Peyer's patch (tissue), 4 donors: ENCODE measurements around the gene HMCN1. TPM values are rescaled to one million over a fixed set of nuclear protein-coding genes. Genes with fewer than 3 reads are reported as not detected.

Experiments used
- DNase-seq, 3 donors: peaks; one replicate each; pipeline ENCODE4 v3.0.0-alpha.2; 2017 to 2019
- H3K27ac ChIP-seq, 4 donors: fragments of 200-600 bp; sonication (generic); one replicate each; pipeline ENCODE4 v1.5.1; 2016 to 2019
- H3K27me3 ChIP-seq, 2 donors: fragments of 200-600 bp; sonication (generic); one replicate each; pipeline ENCODE4 v1.5.1; 2019
- H3K36me3 ChIP-seq, 3 donors: fragments of 200-600 bp; sonication (generic); one replicate each; pipeline ENCODE4 v1.5.1; 2016 to 2019
- H3K4me1 ChIP-seq, 4 donors: fragments of 200-600 bp; sonication (generic); one replicate each; pipeline ENCODE4 v1.5.1; 2016 to 2019
- H3K4me3 ChIP-seq, 4 donors: fragments of 200-600 bp; sonication (generic); 1 replicate in 3 of 4; 2 replicates in 1 of 4; pipeline ENCODE4 v1.5.1; 2016 to 2019; ENCODE audit warnings: mild to moderate bottlenecking in 1 of 4
- H3K9me3 ChIP-seq, 4 donors: fragments of 200-600 bp; sonication (generic); one replicate each; pipeline ENCODE4 v1.5.1; 2016 to 2019; ENCODE audit warnings: mild to moderate bottlenecking in 1 of 4
- CTCF ChIP-seq, 6 experiments: fragments of 450-650 bp in 4 of 6; fragments of 200-600 bp in 2 of 6; sonication (generic) in 1 of 6; IDR thresholded peaks; one replicate each; pipeline ENCODE4 v1.5.1; 2017 to 2019; ENCODE audit warnings: antibody characterized with exemption in 6 of 6, mild to moderate bottlenecking in 3 of 6, moderate library complexity in 1 of 6
- POLR2A ChIP-seq, 2 donors: fragments of 450-650 bp; IDR thresholded peaks; one replicate each; pipeline ENCODE4 v1.5.1; 2017; ENCODE audit warnings: antibody characterized with exemption in 2 of 2, mild to moderate bottlenecking in 2 of 2, moderate library complexity in 2 of 2
- total RNA-seq, 4 donors: library from RNA; depleted of rRNA; stranded (reverse); fragments of >200 nt; gene quantifications; one replicate each; pipeline ENCODE4 v1.1.0, GENCODE V29; 2016

Gene HMCN1
- total RNA-seq, 4 donors from 2014 or later, result 1.5 to 18.2 (median 7.1) TPM

DNA sequence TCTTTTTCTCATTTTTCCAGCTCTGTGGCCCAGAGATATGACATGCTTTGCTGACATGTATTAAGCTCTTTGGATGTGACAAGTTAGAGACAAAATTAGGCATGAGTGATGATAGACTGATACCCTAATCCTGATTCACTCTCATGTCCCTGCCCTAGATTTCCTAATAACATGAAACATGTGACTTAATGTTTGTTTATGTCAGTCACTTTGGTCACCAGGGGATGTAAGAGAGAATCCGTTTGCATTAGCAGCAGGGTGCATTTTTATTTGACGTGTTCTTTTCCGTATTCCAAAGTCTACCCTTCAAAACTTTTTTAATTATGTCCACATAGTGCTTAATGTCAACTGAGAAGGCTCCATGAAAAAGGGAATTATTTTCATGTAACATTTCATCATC is 192.4 kb downstream of the HMCN1 start:
- no peak for TF ChIP-seq POLR2A (IDR thresholded peaks at IDR 0.05)
- TF ChIP-seq CTCF (IDR thresholded peaks at IDR 0.05), result no peak
- peak overlapping the region in 1 of 4 donors; percentile 22 for H3K27ac ChIP-seq
- no peaks in the 10 kb centered on the region for H3K9me3 ChIP-seq

GRCh38 chr1:185929776-185930175 is 195.6 kb downstream of the HMCN1 start:
- Histone ChIP-seq H3K9me3 (no peaks in the 10 kb centered on the region), H3K27ac (no peak overlapping the region), H3K4me1 (no peaks in the 10 kb centered on the region)

More for the DNA sequence above, 192.4 kb downstream of the HMCN1 start:
- no peaks in the 10 kb centered on the region for H3K27me3 ChIP-seq
- no peaks in the 10 kb centered on the region for H3K4me1 ChIP-seq
- H3K36me3 ChIP-seq, result no peaks in the 10 kb centered on the region
- no peak overlapping the region for H3K4me3 ChIP-seq
- DNase-seq, result no peak

GRCh38 chr1:185931438-185931837 is 197.2 kb downstream of the HMCN1 start:
- Histone ChIP-seq H3K27ac (no peak overlapping the region), H3K4me3 (no peak overlapping the region), H3K9me3 (no peaks in the 10 kb centered on the region), H3K36me3 (no peaks in the 10 kb centered on the region), H3K4me1 (no peaks in the 10 kb centered on the region), H3K27me3 (no peaks in the 10 kb centered on the region)
- TF ChIP-seq CTCF (IDR thresholded peaks at IDR 0.05) (no peak), POLR2A (IDR thresholded peaks at IDR 0.05) (no peak)
- DNase-seq, result no peak

More at GRCh38 chr1:185929776-185930175, 195.6 kb downstream of the HMCN1 start:
- DNase-seq, result no peak
- no peaks in the 10 kb centered on the region for H3K36me3 ChIP-seq
- H3K4me3 ChIP-seq, result no peak overlapping the region
- TF ChIP-seq POLR2A (IDR thresholded peaks at IDR 0.05) (no peak), CTCF (IDR thresholded peaks at IDR 0.05) (no peak)
- no peaks in the 10 kb centered on the region for H3K27me3 ChIP-seq

DNA sequence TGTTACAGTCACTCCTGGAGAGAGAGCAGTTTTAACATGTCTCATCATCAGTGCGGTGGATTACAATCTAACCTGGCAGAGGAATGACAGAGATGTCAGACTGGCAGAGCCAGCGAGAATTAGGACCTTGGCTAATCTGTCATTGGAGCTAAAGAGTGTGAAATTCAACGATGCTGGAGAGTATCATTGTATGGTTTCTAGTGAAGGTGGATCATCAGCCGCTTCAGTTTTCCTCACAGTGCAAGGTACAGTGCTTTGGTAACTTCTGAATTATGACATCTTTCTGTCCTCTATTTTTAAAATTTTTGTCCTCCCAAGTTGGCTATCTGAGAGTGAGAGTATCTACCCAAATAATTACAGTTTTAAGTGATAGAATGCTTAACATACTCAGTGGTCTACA is 199.4 kb downstream of the HMCN1 start:
- TF ChIP-seq CTCF (IDR thresholded peaks at IDR 0.05) (no peak), POLR2A (IDR thresholded peaks at IDR 0.05) (no peak)
- Histone ChIP-seq H3K9me3 (no peaks in the 10 kb centered on the region), H3K4me1 (no peaks in the 10 kb centered on the region), H3K27me3 (no peaks in the 10 kb centered on the region), H3K27ac (no peak overlapping the region), H3K4me3 (no peak overlapping the region), H3K36me3 (no peaks in the 10 kb centered on the region)
- DNase-seq, result no peak

DNA sequence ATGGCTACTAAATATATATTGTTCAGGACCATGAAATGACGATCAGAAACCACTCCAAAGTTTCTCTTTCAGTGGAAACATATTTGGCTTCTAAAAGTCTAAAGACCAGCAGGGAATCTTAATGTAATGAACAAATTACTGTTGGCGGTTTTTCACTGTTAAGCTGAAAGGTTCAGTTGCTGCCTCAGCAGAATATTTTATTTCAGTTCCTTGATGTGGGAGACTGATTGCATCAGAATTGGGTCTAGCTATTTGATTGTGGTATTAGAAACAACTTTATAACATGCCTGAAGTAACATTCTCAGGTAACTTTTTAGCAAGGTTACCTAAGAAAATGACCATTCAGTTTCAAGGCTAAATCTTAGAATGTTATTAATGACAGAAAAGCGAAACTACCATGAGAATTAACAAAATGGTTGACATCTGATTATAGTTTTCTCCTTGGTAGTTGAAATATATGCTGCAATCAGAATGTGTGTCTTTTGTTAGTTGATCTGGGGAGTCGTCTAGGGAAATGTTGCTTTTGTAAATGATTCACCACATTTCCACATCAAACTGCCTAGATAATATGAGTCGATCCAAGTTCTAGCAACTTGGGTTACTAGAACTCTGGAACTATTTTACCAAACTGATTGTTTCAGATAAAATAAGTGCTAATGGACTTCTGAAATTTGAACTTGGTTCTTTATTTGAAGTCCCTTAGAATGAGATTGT is 200.4 kb downstream of the HMCN1 start:
- no peak overlapping the region for H3K27ac ChIP-seq
- no peaks in the 10 kb centered on the region for H3K27me3 ChIP-seq
- TF ChIP-seq POLR2A (IDR thresholded peaks at IDR 0.05) (no peak), CTCF (IDR thresholded peaks at IDR 0.05) (no peak)
- no peak for DNase-seq
- H3K4me3 ChIP-seq, result no peak overlapping the region
- H3K4me1 ChIP-seq, result no peaks in the 10 kb centered on the region
- no peaks in the 10 kb centered on the region for H3K36me3 ChIP-seq
- H3K9me3 ChIP-seq, result no peaks in the 10 kb centered on the region
